AG04450 (cell line): ENCODE data around the gene DIPK2A. TPM values are rescaled to one million over a fixed set of nuclear protein-coding genes. Genes with fewer than 3 reads are reported as not detected.
A peak's percentile ranks its signal among the peaks of the same experiment; 100 is the strongest.

Source experiments
- CTCF ChIA-PET: fragments of 300-600, 350-600 bp; formaldehyde crosslinking; extraction: SDS; loops from one replicate; lab custom pipeline; 2022; ENCODE audit warnings: antibody characterized with exemption, inconsistent platforms; lab: Charles Lee
- POLR2A ChIA-PET: fragments of 350-600 bp; formaldehyde crosslinking; extraction: SDS; loops from one replicate; lab custom pipeline; 2021; ENCODE audit warnings: antibody characterized with exemption, inconsistent platforms; lab: Yijun Ruan, JAX
- DNase-seq: peaks from one replicate; pipeline ENCODE4 v3.0.0-alpha.2; 2011; ENCODE audit warnings: low read depth, low spot score
- H3K27ac ChIP-seq: one replicate; pipeline ENCODE4 v1.5.1; 2012; ENCODE audit warnings: low read depth, low read length, control low read depth
- H3K27me3 ChIP-seq: one replicate; pipeline ENCODE4 v1.6.0; 2012; ENCODE audit warnings: low read length; ENCODE audit not compliant: control insufficient read depth, insufficient read depth
- H3K4me3 ChIP-seq: 2 replicates; pipeline ENCODE4 v1.5.1; 2011; ENCODE audit warnings: mild to moderate bottlenecking, low read depth, low read length, control low read depth
- H3K9me3 ChIP-seq: 2 replicates; pipeline ENCODE4 v1.5.1; 2012; ENCODE audit warnings: low read length; ENCODE audit not compliant: control insufficient read depth, insufficient read depth
- polyA plus RNA-seq: library from polyadenylated mRNA; depleted of rRNA; stranded (reverse); fragments of >200 nt; gene quantifications from 2 replicates; pipeline ENCODE4 v1.2.3, GENCODE V29; 2011
- TF ChIP-seq, protein P1 (sequence below): IDR thresholded peaks from 2 replicates; pipeline ENCODE4 v1.5.1; 2011; ENCODE audit warnings: low read depth, low read length, control low read depth, inconsistent platforms

DIPK2A gene
- polyA plus RNA-seq, 1 experiment: 13.1 TPM

GRCh38 chr3:143973259-143974021 is 1.8 kb downstream of the DIPK2A start:
- POLR2A ChIA-PET: no interaction called here
- H3K27ac ChIP-seq: peak overlapping the region; percentile 84
- no peaks in the 10 kb centered on the region; the same call in 1 of the 2 replicates for H3K9me3 ChIP-seq
- DNase-seq: peak; percentile 76
- H3K27me3 ChIP-seq: no peaks in the 10 kb centered on the region
- TF ChIP-seq, protein P1, sequence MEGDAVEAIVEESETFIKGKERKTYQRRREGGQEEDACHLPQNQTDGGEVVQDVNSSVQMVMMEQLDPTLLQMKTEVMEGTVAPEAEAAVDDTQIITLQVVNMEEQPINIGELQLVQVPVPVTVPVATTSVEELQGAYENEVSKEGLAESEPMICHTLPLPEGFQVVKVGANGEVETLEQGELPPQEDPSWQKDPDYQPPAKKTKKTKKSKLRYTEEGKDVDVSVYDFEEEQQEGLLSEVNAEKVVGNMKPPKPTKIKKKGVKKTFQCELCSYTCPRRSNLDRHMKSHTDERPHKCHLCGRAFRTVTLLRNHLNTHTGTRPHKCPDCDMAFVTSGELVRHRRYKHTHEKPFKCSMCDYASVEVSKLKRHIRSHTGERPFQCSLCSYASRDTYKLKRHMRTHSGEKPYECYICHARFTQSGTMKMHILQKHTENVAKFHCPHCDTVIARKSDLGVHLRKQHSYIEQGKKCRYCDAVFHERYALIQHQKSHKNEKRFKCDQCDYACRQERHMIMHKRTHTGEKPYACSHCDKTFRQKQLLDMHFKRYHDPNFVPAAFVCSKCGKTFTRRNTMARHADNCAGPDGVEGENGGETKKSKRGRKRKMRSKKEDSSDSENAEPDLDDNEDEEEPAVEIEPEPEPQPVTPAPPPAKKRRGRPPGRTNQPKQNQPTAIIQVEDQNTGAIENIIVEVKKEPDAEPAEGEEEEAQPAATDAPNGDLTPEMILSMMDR: no peak
- CTCF ChIA-PET: interaction anchor here (0.7 kb wide), 1 partner anchor 1186 kb away, joined by 3 read pairs; no protein-coding TSS in a partner anchor
- H3K4me3 ChIP-seq: peak overlapping the region; percentile 94

GRCh38 chr3:143974271-143975238 is 2.9 kb downstream of the DIPK2A start:
- POLR2A ChIA-PET: no interaction called here
- Histone ChIP-seq H3K4me3 (peak overlapping the region; percentile 94), H3K9me3 (no peaks in the 10 kb centered on the region; the same call in 1 of the 2 replicates), H3K27ac (no peak overlapping the region), H3K27me3 (no peaks in the 10 kb centered on the region)
- DNase-seq: no peak
- TF ChIP-seq, protein P1: no peak
- CTCF ChIA-PET: interaction anchor here (0.6 to 2.2 kb wide), 16 partner anchors 9 to 935 kb away, joined by 3 to 13 read pairs (median 4); no protein-coding TSS in a partner anchor

DNA sequence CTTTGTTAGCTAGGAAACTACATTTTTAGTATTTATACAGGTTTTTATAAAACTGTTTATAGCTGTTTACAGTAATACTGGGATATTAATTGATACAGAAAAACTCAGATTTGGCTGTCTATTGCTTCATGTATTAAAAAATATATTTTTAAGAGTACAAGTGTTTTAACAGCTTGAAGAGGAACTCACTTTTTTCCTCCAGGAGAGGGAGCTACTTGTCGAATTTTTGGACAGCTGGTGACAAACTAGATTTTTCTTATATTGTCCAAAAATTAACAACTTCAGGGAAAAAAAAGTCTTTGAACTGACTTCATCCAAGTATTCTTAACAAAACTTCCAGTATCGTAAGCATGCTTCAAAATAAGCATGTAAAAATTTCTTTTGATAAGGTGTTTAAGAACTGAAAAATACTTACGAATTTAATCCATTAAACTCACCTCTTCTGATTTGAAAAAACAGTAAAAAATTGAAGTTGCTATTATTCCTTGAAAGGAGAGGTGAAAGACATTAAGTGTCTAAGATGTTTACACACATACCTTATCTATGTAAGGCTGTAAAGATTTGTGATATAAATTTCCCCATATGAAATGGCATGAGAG is 4.0 kb downstream of the DIPK2A start:
- CTCF ChIA-PET: interaction anchor here (0.6 to 2.2 kb wide), 20 partner anchors 8 to 936 kb away, joined by 3 to 13 read pairs (median 3); no protein-coding TSS in a partner anchor
- H3K27me3 ChIP-seq: no peaks in the 10 kb centered on the region
- H3K9me3 ChIP-seq: no peaks in the 10 kb centered on the region; the same call in 1 of the 2 replicates
- H3K27ac ChIP-seq: no peak overlapping the region
- POLR2A ChIA-PET: no interaction called here
- DNase-seq: peak; percentile 50
- H3K4me3 ChIP-seq: peak overlapping the region; percentile 94; the same call in 1 of the 2 replicates
- TF ChIP-seq, protein P1: peak; percentile 61

GRCh38 chr3:143977341-143978262 is 6.0 kb downstream of the DIPK2A start:
- POLR2A ChIA-PET: no interaction called here
- DNase-seq: no peak
- TF ChIP-seq, protein P1: no peak
- H3K4me3 ChIP-seq: peak overlapping the region; percentile 8
- no peak overlapping the region for H3K27ac ChIP-seq
- CTCF ChIA-PET: interaction anchor here (1.2 to 1.4 kb wide), 3 partner anchors 91 to 794 kb away, joined by 4 to 7 read pairs (median 4); no protein-coding TSS in a partner anchor
- H3K27me3 ChIP-seq: no peaks in the 10 kb centered on the region
- H3K9me3 ChIP-seq: no peaks in the 10 kb centered on the region; the same call in 1 of the 2 replicates
